Mesenteric fat pad (tissue), 1 donor: Measurements from ENCODE around the gene KCNC3. TPM values are rescaled to one million over a fixed set of nuclear protein-coding genes. Genes with fewer than 3 reads are reported as not detected.

Experiments
- DNase-seq: peaks from one replicate; pipeline ENCODE4 v3.0.0-alpha.2; 2020; ENCODE audit warnings: low spot score
- long read RNA-seq: library from polyadenylated mRNA; unstranded; transcript quantifications from one replicate; pipeline ENCODE4 v2.0.0, GENCODE V29; 2020
- total RNA-seq: library from RNA; stranded (reverse); fragmentation: NEBNext Ultra II Directional; extraction: Animal tissue kit (Norgen Biotek cat#: 25700); gene quantifications from one replicate; pipeline ENCODE4 v1.2.1, GENCODE V29; 2021
- donor health status: DM: yes; HTN: yes; CAD: no.

The KCNC3 gene
- total RNA-seq = 1.6 TPM
- long read RNA-seq = 0 reads

DNA sequence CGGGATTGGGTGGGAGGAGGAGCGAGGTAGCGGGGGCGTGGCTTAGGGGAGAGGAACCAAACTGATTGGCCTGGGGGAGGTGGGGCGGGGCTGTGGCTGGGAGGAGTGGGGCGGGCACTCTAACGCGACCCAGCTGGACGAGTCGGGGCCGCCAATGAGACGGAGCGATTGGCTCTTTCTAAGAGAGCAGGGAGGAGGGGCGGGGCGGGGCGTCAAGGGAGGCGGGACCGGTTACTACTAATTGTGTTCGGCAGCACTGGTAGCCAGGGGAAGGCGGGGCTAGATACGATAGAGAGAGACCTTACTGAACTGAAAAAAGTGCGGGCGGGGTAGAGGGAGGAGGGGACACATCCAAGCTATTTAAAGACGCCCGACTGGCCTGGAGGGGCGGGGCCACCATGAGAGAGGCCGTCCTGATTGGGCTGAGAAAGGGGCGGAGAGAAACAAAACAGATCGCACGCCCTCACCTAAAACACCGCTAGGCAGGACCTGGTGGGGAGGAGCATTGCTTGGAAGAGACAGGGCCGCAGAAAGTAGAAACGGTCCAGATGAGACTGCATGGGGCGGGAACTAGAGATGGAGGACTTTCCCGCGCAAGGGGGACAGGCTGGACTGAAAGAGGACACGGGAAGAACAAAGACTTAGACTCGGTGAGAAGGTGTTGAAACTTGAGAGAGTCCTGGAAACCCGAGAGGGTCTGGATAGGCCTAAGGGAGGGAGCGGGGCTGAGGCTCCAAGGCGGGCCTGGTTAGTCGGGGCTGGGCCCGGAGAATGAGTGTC, at the start of gene KCNC3:
KCNC3 (minus strand) TSS at position 232 of the 780 bp plus-strand sequence. CDS start 295 bp downstream, outside the sequence.
- peak; percentile 98 for DNase-seq

DNA sequence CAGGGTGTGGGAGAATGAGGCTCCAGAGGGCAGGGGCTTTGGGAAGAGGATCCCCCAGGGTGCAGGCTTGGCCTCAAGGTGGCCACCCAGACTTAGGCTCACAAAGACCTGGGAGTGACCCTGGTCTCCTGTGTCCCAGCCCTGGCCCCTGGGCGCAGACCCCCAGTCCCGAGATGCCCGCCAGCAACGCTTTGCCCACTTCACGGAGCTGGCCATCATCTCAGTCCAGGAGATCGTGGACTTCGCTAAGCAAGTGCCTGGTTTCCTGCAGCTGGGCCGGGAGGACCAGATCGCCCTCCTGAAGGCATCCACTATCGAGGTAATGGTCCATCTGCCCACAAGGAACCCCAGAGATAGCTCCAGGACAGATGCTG, 49.7 kb upstream of the KCNC3 start:
- DNase-seq = no peak

DNA sequence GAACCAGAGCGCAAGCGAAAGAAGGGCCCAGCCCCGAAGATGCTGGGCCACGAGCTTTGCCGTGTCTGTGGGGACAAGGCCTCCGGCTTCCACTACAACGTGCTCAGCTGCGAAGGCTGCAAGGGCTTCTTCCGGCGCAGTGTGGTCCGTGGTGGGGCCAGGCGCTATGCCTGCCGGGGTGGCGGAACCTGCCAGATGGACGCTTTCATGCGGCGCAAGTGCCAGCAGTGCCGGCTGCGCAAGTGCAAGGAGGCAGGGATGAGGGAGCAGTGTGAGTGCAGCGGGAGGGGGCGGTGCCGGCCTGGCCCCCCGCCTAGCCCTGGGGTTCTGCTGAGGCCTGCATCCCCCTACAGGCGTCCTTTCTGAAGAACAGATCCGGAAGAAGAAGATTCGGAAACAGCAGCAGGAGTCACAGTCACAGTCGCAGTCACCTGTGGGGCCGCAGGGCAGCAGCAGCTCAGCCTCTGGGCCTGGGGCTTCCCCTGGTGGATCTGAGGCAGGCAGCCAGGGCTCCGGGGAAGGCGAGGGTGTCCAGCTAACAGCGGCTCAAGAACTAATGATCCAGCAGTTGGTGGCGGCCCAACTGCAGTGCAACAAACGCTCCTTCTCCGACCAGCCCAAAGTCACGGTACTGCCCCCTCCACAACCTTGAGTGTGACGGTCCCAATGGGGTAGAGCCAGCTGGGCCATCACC, 49.1 kb upstream of the KCNC3 start:
- no peak for DNase-seq

DNA sequence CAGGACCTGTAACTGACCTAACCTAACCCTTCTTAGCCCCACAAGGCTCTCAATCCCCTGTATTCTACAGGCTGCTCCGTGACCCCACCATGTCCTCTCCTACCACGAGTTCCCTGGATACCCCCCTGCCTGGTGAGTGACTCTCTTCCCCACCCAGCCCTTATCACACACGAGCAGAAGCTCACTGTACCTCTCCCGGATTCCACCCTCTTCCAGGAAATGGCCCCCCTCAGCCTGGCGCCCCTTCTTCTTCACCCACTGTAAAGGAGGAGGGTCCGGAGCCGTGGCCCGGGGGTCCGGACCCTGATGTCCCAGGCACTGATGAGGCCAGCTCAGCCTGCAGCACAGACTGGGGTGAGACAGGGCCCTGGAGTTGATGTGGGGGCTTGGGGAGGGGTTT, 48.3 kb upstream of the KCNC3 start:
- DNase-seq = no peak

DNA sequence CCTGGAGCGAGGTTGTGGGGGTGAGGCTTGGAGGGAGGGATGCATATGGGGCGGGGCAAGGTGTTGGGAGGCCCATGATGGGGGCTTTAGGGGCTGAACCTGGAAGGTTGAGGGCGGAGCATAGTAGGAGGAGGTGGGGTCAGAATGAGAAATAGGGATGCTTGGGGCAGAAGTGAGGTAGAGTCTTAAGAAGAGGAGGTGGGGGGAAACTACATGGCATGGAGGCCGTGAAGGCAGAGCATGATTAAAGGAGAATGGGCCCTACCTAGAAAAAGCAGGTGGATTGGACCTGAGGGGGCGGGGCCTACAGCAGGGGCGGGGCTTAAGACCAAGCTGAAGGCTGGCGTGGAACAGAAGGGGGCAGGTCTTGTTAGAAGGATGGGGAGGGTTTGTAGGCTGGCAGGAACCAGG, 47.9 kb upstream of the KCNC3 start:
- no peak for DNase-seq

DNA sequence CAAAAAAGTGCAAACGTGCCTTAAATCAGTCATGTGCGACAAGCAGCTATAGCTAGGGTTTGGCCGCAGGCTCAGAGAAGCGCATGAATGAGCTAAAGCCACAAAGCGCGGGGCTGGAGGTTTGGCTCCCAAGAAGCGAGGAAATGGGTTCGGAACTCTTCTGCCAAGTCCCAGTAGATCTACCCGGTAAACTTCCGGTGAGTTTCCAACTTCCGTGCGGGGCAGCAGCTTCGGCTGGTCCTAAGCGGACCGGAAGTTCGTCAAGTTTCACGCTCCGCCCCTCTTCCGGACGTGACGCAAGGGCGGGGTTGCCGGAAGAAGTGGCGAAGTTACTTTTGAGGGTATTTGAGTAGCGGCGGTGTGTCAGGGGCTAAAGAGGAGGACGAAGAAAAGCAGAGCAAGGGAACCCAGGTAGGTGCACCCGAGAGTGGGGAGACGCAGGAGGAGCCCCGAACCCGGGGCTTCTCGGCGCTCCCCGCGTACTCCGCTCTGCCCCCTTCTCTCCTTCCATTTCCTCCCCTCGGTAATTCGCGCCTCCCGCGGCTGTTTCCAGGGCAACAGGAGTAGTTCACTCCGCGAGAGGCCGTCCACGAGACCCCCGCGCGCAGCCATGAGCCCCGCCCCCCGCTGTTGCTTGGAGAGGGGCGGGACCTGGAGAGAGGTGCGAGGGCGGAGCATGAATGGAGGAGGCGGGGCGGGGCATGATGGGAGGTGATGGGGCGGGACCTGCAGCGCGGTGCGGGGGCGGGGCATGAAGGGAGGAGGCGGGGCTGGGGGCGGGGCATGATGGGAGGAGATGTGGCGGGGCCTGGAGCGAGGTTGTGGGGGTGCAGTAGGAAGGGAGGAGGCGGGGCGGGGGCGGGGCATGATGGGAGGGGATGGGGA, 47.2 kb upstream of the KCNC3 start, which contains the start of gene NR1H2:
NR1H2 (plus strand) TSS at position 292 of the 885 bp plus-strand sequence. CDS start 1,149 bp downstream, outside the sequence.
- peak; percentile 98 for DNase-seq

DNA sequence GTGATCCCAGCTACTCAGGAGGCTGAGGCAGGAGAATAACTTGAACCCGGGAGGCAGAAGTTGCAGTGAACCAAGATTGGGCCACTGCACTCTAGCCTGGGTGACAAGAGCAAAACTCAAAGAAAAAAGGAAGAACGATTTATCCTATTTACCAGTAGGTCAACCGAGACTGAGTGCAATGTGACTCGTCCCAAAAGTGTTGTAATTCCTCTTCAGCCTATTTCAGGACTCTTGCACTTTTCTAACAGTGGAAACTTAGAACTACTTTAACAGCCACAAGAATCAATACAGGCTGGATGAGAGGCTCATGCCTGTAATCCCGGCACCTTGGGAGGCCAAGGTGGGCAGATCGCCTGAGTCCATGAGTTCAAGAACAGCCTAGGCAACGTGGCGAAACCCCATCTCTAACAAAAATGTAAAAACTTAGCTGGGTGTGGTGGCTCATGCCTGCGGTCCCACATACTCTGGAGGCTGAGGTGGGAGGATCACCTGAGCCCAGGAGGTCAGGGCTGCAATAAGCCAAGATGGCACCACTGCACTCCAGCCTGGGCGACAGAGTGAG, 42.8 kb upstream of the KCNC3 start:
- no peak for DNase-seq

DNA sequence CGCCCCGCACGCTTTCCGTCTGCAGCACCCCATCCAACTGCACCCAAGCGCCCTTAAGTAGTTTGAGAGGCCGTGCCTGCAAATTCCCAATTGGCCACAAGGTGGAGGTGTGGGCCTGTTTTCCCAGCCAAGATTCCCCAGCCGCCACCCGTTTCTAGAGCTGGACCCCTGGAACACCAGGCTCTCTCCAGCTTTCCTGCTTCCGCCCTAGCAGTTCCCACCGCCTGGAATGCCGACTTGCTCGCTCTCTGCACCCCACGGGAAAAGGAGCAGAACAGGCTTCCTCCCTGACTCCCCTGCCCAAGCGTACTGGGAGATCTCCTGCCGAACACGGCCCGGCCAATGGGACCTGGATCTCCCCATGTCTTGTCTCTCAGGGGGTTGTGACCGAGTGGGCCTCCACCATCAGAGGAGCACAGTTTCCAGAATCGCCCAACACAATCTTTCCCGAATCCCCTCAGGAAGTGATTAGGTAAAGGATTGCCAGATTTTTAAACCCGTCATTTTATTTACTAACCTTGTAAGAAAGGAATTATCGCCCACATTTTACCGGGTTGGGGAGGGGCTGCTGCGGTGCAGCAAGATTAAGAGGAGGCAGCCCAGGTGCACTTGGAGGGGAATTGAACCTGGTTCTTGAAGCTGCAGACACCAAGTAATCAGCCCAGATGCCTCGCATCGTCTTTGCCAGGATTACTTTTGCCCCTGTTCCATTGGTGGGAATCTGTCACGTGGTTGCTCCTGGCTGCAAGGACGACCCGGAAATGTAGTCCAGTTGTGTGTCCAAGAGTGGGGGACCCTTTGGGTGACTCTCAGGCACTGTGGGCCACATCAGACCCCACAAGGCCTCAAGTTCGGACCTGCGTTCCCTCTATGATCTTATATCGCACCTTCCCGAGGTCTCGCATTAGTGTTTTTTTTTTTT, 39.7 kb upstream of the KCNC3 start:
- no peak for DNase-seq

DNA sequence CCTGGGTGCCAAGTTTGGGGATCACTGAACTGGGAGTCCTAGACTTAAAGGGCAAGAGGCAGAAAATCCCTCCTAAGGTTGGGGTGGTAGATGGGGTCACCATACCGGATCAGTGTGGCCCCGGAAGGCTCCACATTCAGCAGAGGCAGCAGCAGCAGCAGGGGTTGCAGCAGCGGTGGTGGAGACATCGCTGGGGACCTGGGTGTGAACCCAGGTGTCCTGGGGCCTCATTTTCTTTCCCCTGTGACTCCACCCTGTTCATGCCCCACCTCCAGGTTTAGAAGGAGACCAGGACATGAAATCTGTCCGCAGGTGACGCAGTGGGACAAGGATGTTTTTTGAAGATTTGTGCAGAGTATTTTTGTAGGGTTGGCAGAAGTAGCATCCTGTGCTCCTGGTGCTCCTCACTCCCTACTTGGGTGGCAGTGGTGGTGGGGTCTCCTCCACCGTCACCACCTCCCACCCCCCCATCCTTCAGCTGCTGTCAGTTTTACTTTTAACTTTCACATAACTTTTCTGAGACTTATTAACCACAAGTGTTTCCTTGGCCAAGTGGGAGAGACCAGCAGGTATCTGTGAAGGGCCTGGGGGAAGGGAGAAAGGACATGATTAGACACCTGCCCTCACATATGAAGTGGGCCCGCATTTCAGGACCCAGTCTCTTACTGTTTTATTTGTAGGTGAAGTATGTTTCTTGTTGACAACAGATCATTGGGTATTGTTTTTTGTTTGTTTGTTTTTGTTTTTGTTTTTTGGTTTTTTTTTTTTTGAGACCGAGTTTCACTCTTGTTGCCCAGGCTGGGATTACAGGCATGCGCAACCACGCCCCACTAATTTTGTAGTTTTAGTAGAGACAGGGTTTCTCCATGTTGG, 36.5 kb upstream of the KCNC3 start, which contains the start of gene NAPSA:
NAPSA (minus strand) TSS at position 206 of the 873 bp plus-strand sequence; CDS start at position 188, 18 bp downstream.
- DNase-seq = no peak

DNA sequence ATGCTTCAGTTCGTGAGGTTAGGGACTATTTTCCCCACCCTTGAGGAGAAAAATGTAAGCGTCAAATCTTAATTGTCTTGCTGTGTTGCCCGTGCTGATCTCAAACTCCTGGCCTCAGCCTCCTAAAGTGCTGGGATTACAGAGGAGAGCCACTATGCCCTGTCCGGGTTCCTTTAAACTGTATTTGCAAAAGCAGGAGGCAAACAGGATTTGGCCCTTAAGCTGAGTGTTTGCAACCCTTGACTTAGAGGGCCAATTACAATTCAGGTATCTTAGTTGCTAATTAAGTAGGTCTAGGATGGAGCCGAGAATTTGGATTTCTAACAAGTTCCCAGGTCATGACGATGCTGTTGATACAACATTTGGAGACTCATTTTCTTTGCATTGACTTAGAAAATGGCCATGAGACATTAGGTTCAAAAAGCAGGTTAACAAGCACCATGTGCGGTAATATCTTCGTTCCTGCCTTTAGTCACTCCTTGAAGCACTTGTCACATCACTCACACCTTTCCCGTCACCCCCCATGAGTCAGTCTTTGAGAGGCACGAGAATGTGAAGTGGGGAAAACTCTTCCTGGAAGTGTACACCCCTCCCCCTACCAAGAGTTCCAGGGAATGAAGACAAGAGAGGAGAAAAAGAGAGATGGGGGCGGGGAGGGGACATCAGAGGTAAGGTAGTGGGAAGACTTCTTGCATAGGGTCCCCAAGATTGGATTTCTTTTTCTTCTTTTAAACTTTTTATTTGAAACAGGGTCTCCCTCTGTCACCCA, 33.7 kb upstream of the KCNC3 start:
- no peak for DNase-seq

DNA sequence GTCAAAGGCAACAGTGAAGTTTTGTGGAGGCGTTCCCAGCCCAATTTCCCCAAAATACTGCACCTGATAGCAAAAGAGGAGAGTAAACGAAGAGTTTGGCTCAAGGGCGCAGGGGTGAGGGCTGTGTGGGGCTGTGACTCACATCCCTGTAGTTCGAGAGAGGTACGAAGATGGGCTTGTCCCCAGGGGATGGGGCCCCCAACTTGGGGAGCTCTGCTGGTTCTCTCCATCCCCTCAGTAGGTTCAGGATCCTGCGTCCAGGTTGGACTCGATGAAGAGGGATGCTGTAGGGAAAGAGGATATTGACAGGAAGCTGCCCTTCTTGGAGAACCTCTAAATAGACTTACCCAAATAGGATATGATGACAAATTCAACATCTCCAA, 32.8 kb upstream of the KCNC3 start:
- no peak for DNase-seq

DNA sequence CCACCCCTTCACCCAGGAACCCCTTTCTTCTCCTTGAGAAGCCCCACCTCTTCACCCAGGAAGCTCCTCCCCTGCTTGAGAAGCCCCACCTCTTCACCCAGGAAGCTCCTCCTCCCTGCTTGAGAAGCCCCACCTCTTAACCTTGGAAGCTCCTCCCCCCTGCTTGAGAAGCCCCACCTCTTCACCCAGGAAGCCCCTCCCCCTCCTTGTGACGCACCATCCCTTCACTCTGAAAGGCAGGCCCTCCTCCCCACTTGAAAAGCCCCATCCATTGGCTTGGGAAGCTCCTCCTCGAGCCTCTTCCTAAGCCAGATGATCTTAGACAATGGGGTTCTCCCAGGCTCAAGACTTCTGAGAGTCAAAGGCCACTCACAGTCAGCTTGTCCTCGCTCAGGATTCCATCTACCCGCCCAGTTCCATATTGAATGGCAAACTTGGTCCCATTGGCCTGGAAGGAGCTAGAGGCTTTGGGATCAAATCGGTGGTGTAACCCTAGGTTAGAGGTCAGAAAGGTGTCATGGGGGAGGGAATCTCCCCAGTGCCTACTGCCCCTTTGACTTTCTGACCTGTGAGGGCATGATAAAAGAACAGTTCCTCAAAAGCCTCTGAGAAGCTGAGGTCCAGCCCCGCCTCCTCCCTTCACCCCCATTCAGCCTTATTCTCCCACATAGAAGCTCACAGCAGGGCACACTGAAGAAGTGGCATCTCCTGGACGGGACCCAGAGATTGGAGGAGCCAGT, 32.3 kb upstream of the KCNC3 start:
- DNase-seq = no peak

DNA sequence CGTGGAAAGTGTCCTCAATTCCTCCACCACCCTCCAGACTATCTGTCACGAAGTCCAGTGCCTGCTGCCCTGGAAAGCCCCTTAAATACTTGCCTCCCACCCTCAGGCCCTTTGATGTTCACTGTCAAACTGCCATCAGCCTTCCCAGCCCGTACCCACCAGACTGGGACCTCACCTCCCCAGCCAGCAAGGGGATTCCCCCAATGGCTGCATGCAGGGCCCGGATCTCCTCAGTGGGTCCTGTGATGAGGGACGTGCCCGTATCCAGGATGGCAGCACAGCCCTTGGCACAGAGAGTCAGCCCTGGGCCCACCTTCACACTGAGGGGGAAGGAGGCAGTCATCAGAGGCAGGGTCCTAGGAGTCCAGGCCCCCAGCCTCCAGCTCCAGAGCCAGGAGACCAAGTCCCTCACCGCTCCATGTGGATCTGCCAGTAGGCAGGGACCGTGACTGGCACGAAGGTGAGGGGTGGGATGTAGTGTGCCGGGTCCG, 30.2 kb upstream of the KCNC3 start:
- DNase-seq = no peak

DNA sequence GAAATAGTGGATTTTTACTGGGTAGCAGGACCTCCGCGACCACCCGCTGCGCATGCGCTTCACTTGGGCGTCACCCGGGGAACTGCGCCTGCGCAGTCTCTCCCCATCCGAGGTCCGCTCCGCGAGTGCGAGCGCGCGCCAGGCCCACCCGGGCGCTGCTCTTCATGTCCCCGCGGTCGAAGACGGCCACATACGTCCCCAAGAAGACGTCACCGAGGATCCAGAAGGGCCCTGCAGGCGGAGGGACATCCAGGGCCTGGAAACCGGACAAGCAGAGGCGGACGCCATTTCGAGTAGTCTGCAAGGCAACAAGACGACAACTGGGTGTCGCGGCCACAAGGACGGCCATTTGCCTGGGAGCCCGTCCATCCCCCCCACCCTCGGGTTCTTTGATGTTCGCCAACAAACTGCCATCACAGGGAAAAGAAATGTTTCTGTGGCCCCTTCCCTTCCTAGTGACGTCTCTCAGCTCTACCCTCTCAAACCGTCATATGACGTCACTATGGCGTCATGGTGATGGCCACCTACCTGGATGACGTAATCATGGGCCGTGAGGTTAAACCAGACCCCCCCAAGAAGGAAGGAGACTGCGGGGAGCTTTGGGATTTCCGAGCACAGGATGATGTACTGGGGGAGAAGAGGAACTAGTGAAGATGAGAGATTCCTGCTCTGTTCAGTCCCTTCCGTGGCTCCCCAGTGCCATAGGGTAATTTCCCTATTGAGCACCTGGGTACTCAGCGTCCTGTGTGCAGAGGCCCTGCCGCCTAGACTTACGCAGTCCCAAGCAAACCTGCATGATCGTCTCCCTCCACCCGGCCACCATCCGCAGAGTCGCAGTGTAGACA, 29.5 kb upstream of the KCNC3 start:
- DNase-seq = no peak

DNA sequence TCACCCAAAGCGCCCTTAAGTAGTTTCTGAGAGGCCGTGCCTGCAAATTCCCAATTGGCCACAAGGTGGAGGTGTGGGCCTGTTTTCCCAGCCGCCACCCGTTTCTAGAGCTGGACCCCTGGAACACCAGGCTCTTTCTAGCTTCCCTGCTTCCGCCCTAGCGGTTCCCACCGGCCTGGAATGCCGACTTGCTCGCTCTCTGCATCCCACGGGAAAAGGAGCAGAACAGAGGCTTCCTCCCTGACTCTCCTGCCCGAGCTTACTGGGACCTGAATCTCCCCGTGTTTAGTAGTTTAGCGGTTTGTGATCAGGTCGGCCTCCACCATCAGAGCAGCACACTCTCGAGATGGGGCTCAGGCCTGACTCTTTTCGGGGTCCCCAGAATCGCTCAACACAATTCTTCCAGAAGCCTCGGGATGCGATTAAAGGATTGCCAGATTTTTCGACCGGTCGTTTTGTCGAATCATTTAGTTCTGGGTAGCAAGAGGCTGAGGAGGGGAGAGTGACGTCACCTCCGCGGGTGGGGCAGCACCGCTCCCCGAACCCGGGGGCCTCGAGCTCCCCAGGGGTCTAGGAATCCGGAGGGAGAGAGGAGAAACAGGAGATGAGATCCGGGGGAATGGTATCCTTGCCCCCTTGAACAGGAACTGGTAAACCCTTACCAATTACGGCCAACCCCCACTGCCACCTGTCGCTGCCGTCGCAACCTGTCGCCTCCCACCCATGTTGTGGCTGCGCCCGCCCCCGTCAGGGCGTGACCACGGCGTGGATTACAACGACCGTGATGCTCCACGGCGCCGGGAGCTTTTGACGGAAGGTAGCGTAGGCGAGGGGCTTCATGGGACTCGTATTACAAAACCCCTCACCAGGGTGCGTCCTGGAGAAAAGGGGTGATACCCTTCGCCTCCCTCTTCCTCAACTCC, 28.3 kb upstream of the KCNC3 start:
- no peak for DNase-seq
